Stimulated activated CD8-positive, alpha-beta memory T cell treated with anti-CD3 and anti-CD28 coated beads, Interleukin-15, amount 100 ng/mL, for 4 hours (primary cell): ENCODE results near the gene CDH16.

Source experiments
- DNase-seq, 2 donors: peaks; one replicate each; pipeline ENCODE4 v3.0.0-alpha.2; 2020; ENCODE audit warnings: low read depth in 2 of 2

CDH16 gene

GRCh38 chr16:66926961-66927436 lies 8.3 kb upstream of the CDH16 start:
- DNase-seq = no peak

DNA sequence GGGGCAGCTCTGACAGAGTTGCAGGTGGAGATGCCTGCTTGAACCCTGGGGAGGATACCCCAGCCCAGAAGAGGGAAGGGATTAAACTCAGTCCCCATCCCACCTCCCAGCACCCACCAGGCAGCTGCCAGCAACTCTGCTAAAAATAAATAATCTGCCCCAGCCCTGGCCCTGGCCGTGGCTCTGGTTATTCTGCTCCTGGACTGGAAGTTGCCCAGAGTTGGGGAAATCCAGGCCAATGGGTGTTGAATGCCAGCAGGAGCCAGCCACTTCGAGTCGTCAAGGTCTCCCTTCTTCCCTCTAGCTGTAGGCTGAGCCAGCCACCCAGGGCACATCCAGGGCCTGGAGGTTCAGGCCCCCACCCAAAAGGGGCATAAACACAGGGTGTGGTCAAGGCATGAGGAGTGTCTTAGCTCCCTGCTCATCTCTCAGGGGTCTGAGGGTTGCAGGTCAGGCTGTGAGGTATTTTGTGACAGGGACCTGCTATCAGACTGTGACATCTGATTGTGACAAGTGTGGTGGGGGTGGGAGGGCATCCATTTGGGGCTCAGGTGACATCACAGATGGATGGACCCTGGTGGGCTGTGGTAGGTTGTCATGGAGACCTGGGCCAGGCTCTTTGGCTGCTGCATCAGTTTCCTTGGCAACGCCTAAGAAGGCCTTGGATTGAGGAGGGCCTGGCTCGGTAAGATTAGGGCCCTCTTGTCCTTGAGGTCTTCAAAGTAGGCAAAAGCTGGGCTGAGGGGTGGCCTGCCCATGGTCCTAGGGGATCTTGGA lies 7.7 kb upstream of the CDH16 start:
- DNase-seq = no peak

- DNase-seq = no peak
Observed at GRCh38 chr16:66925322-66925840, 6.7 kb upstream of the CDH16 start, which contains the start of gene RRAD. TSS of gene RRAD (minus strand) at chr16:66925535. CDS start at chr16:66925179, 356 bp downstream.

DNA sequence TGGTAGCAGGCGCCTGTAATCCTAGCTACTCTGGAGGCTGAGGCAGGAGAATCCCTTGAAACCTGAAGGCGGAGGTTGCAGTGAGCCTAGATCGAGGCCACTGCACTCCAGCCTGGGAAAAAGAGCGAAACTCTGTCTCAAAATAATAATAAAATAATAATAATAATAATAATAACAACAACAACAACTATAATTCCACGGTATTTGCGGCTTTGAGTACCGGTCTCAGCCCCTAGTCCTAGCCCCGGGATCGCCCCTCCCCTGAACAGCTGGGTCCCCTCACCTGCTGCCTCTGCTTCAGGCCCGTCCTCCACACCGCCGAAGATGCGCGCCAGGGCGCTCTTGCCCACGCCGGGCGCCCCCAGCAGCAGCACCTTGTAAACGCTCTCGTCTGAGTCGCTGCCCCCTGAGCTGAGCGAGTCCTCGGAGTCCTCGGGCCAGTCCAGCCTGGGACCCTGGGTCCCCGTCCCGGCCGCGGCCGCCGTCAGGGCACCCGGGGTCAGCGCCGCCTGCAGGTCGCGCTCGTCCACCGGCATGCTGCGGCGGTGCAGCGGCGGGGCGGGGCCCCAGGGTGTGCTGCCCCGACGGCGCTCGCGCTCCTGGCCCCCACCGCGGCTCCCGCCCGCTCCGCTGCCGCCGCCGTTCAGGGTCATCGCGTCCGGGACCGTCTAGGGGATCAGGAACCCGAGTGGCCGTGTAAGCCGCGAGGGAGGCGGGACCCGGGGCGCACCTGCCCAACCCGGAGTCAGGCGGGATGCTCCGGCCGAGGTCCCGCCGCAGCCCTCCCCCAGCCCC lies 6.0 kb upstream of the CDH16 start:
- no peak for DNase-seq

DNA sequence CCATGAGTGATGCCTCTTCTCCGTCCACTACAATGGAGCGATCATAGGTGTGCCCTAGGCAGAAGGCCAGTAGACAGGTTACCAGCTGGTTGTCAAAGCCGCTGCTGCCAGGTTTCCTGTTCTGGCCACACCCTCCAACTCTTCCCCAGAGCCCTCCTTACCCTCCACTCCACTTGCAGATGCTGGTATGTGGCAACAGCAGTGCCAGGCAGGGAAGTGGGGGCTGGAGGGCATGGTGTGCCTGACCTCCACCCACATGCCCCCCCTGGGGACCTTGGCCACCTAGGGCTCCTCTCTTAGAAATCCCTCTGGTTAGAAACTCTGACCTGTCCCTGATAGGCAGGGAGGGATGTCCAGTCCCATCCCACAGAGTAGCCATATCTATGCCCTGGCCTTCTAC lies 5.2 kb upstream of the CDH16 start:
- DNase-seq = no peak

GRCh38 chr16:66923247-66923731 lies 4.6 kb upstream of the CDH16 start:
- DNase-seq = no peak

DNA sequence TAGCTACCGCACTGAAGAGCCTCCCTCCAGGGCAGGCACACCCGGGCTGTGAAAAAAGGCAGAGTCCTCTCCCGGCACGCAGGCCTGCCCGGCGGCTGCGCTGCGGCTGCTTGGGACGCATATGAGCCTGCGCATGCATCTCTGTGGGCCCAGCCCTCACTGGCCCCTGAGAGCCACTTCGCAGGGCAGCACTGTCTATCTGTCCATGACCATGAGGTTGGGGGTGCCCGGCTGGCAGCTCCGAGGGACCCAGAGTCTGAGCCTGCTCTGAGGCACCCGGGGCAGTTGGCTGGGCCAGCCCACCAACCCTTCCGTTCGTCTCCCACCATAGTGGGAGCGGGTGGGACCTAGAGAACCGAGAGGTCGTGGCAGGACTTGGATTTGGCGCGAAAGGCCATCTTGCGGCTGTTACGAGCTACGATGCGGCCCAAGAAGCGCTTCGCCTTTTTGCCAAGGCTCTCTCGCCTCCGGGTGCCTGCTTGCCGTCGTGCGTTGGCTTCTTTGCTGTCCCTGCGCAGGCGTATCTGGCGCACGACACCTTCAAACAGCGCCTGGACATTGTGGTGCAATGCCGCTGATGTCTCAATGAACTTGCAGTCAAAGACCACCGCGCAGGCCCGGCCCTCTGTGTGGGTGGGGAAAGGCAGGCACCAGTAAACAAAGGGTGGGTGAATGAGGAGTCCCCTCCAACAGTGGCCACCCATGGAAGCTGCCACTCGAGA lies 3.2 kb upstream of the CDH16 start:
- no peak for DNase-seq

DNA sequence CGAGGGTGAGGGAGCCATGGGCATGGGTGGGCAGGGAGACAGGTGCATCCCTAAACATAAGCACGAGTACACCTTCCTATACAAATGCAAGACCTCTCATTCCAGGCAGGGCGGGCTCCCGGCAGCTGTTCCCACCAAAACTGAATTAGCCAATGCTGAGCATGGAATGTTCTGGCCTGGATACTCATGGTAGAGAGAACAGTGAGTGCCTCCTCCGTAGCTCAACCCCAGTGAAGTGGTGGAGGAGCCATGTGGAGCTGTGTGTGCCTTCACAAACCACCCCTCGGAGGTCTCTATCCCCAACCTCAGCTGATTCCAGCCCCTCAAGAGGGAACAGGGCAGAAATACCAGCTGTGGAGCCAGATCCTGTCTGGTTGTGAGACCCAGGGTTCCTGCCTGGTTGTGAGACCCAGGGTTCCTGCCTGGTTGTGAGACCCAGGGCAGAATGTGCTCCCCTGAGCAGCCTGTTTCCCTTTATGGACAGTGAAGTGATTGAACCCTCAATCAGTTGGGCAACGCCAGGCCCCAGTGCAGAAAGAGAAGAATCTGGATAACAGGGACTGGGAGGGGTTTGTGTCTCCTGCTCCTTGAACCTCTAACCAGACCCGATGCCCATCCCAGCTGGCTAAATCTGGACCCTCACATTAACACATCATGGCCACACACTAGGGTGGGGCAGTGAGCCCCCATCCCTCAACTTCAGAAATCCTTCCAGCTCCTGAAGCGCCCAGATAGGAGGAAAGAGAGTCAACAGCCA lies 2.4 kb upstream of the CDH16 start:
- no peak for DNase-seq

- DNase-seq = no peak
Observed at GRCh38 chr16:66920299-66920590, 1.6 kb upstream of the CDH16 start.

DNA sequence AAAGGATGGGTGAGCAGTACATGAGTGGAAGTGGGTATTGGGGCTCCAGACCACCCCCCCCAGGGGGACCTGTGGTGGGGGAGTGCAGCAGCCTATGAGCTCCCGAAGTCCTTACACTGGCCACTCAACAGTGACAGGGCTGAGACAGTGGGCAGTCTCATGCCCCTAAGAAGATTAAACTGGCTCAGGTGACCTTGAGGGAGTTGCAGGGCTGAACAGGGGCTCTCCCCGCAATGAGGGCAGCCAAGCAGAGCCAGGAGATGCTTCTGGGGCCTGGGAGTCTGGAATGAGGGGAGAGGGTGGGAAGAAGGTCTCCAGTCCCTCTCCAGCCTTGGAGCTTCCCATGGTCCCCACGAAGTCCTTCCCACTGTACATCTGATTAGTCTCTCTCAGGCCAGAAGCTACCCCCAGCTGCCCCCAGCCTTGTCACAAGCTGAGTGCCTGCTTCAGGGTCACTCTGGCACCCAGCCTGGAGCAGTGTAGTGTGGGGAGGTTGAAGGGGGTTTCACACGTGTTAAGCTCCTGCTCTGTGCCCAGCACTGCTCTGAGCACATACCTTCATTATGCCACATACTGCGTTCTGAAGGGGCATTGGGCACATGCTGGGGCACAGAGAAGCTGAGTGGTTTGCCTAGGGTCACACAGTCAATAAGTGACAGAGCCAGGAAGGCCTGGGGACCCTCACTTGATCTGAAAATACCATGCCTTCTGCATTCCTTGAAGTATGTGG lies 1.0 kb upstream of the CDH16 start:
- DNase-seq = no peak

DNA sequence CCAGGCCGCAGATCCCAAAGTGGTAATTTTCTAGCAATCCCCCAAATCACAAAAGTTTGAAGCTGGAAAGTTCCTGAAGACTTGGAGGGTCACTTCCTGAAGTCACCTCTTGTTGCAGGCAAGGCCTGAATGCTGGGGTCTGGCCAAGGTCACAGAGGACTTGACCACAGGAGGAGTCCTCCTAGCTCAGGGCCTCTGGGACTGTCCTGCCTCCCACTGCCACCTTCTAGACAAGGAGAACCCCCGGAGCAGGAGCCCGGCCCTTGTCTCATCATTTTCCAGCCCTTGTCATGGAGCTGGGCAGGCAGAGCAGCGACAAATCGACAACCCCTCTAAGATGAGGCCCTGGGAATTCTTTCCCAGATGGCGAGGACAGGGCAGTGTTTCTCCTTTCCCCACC lies 330 bp downstream of the CDH16 start:
- no peak for DNase-seq

GRCh38 chr16:66917741-66918140 lies 944 bp downstream of the CDH16 start:
- DNase-seq = no peak

GRCh38 chr16:66916518-66916917 lies 2.2 kb downstream of the CDH16 start:
- no peak for DNase-seq

GRCh38 chr16:66915041-66915440 lies 3.6 kb downstream of the CDH16 start:
- DNase-seq = no peak

- DNase-seq = no peak
Observed at GRCh38 chr16:66914541-66914940, 4.1 kb downstream of the CDH16 start.

DNA sequence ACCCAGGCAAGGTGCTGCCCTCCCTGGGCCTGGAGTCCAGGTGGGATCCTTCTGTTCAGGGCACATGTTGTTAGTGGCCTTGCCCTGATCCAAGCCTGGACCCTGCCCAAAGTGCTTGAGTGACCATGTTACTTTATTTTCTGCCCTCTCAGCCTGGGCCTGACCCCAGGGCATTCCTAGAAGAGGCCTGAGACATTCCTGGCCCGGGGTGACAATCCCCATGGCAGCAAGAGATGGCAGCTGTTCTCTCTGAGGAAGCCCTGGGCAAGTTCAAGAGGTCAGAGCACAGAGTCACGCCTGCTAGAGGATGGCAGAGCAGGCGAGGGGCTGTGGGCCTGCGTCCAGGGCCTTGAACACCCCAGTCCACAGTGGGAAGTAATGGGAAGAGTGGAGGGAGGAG lies 5.0 kb downstream of the CDH16 start:
- DNase-seq = no peak

GRCh38 chr16:66913081-66913480 lies 5.6 kb downstream of the CDH16 start:
- DNase-seq = no peak

GRCh38 chr16:66911801-66912200 lies 6.9 kb downstream of the CDH16 start:
- DNase-seq = no peak

- DNase-seq = no peak
Observed at GRCh38 chr16:66911112-66911511, 7.6 kb downstream of the CDH16 start.

GRCh38 chr16:66910175-66910940 lies 8.3 kb downstream of the CDH16 start:
- DNase-seq = no peak
